ENCODE data around the gene TLE7. TPM values are rescaled to one million over a fixed set of nuclear protein-coding genes. Genes with fewer than 3 reads are reported as not detected.

TLE7 gene
- total RNA-seq, 1 donor from 2014 or later, result not detected

DNA sequence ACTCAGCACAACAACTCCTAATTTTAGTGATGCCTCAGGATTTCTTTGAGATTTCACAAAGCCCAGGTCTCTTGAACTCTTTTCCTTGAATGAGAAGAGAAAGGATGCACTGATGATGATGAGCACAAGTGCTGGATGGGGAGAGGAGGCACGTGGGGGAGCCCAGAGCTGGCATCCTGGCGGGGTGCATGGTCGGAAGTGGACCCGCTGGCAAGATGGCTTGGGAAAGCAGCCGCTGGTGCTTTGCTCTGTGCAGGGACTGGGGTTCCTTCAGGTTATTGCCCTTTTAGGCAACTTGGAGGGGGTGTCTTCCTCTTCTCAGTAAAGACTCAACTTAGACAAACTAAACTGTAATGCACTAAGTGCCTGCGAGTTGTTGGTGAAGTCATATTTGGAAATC lies 61.0 kb downstream of the TLE7 start:
- Mint-ChIP-seq H3K27ac (no peak overlapping the region), H3K4me3 (ENCODE audit: low read depth) (no peak overlapping the region), H3K27me3 (peaks cover 27% of the 10 kb centered on the region), H3K4me1 (ENCODE audit: low read depth) (no peaks in the 10 kb centered on the region), H3K9me3 (ENCODE audit: low read depth) (no peaks in the 10 kb centered on the region), H3K36me3 (ENCODE audit: insufficient read depth) (no peaks in the 10 kb centered on the region)
- TF ChIP-seq, protein P1, sequence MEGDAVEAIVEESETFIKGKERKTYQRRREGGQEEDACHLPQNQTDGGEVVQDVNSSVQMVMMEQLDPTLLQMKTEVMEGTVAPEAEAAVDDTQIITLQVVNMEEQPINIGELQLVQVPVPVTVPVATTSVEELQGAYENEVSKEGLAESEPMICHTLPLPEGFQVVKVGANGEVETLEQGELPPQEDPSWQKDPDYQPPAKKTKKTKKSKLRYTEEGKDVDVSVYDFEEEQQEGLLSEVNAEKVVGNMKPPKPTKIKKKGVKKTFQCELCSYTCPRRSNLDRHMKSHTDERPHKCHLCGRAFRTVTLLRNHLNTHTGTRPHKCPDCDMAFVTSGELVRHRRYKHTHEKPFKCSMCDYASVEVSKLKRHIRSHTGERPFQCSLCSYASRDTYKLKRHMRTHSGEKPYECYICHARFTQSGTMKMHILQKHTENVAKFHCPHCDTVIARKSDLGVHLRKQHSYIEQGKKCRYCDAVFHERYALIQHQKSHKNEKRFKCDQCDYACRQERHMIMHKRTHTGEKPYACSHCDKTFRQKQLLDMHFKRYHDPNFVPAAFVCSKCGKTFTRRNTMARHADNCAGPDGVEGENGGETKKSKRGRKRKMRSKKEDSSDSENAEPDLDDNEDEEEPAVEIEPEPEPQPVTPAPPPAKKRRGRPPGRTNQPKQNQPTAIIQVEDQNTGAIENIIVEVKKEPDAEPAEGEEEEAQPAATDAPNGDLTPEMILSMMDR (IDR thresholded peaks at IDR 0.05; ENCODE audit: unreplicated experiment), result no peak
- DNase-seq (ENCODE audit: low spot score, unreplicated experiment), result no peak

Other genes starting within 250 kb of the TLE7 start
- gene HYDIN, start 211.3 kb downstream of the TLE7 start, total RNA-seq, result 21.7 and 25.7 TPM in 2 replicates
- gene CMTR2, start 152.7 kb downstream of the TLE7 start, total RNA-seq, result 31.4 and 31.7 TPM in 2 replicates
- gene CALB2, start 83.3 kb downstream of the TLE7 start, total RNA-seq, result 0.96 and 2.2 TPM in 2 replicates
- gene ZNF23, start 20.2 kb upstream of the TLE7 start, total RNA-seq, result 11.4 and 11.8 TPM in 2 replicates
- 15.7 and 17.1 TPM in 2 replicates for gene ZNF19, start 47.3 kb upstream of the TLE7 start, total RNA-seq
- gene CHST4, start 84.4 kb upstream of the TLE7 start, total RNA-seq, result 0.16 TPM in 1 of 2 replicates, not detected in the other
- gene TAT, start 135.0 kb upstream of the TLE7 start, total RNA-seq, result not detected in 2 replicates
- gene MARVELD3, start 184.1 kb upstream of the TLE7 start, total RNA-seq, result 32.3 and 33.7 TPM in 2 replicates

Measured in progenitor cell of endocrine pancreas (in vitro differentiated cells).